ENCODE results near the gene CPED1. TPM values are rescaled to one million over a fixed set of nuclear protein-coding genes. Genes with fewer than 3 reads are reported as not detected.
A peak's percentile ranks its signal among the peaks of the same experiment; 100 is the strongest.

CPED1 gene
- total RNA-seq, 4 donors from 2014 or later, result 15.0 to 32.1 (median 21.8) TPM

GRCh38 chr7:120989257-120990220, 1.0 kb downstream of the CPED1 start:
- Histone ChIP-seq H3K36me3 (no peaks in the 10 kb centered on the region), H3K4me3 (peak overlapping the region; percentile 37 to 59 (median 52)), H3K9me3 (no peaks in the 10 kb centered on the region), H3K4me1 (peaks cover 0 to 45% (median 9%) of the 10 kb centered on the region in 4 donors), H3K27ac (peak overlapping the region; percentile 75 to 92 (median 79)), H3K27me3 (no peaks in the 10 kb centered on the region)
- 14 to 18% methylated on average over 15 of the region's 15 CpGs for WGBS, 2 donors
- DNase-seq (ENCODE audit: low spot score in 2 of 2), result peak in 1 of 2 donors; percentile 37
- TF ChIP-seq CTCF (IDR thresholded peaks at IDR 0.05) (no peak), POLR2A (IDR thresholded peaks at IDR 0.05) (peak in 1 of 2 donors; percentile 52), EP300 (IDR thresholded peaks at IDR 0.05) (peak in 1 of 2 donors; percentile 79)

GRCh38 chr7:120990468-120991118, 2.1 kb downstream of the CPED1 start:
- WGBS, 2 donors, result 50 to 63% methylated on average over 6 of the region's 6 CpGs
- Histone ChIP-seq H3K9me3 (no peaks in the 10 kb centered on the region), H3K27ac (peak overlapping the region; percentile 75 to 92 (median 79)), H3K36me3 (no peaks in the 10 kb centered on the region), H3K4me1 (peaks cover 0 to 49% (median 9%) of the 10 kb centered on the region in 4 donors), H3K4me3 (peak overlapping the region in 3 of 4 donors; percentile 19 to 59 (median 22)), H3K27me3 (no peaks in the 10 kb centered on the region)
- DNase-seq (ENCODE audit: low spot score in 2 of 2), result no peak
- no peak for TF ChIP-seq POLR2A (IDR thresholded peaks at IDR 0.05)
- no peak for TF ChIP-seq CTCF (IDR thresholded peaks at IDR 0.05)
- TF ChIP-seq EP300 (IDR thresholded peaks at IDR 0.05), result peak in 1 of 2 donors; percentile 25

GRCh38 chr7:120991161-120991560, 2.6 kb downstream of the CPED1 start:
- Histone ChIP-seq H3K27ac (peak overlapping the region in 2 of 4 donors; percentile 79 to 92), H3K4me3 (peak overlapping the region; percentile 3 to 59 (median 20))
- WGBS, 2 donors, result 40 to 43% methylated on average over 1 of the region's 1 CpG

GRCh38 chr7:120991581-120991980, 3.1 kb downstream of the CPED1 start:
- DNase-seq (ENCODE audit: low spot score in 2 of 2), result no peak
- 13 to 20% methylated on average over 2 of the region's 2 CpGs for WGBS, 2 donors
- H3K27ac ChIP-seq, result peak overlapping the region in 2 of 4 donors; percentile 79 to 92
- peaks cover 0 to 57% (median 13%) of the 10 kb centered on the region in 4 donors for H3K4me1 ChIP-seq
- H3K36me3 ChIP-seq, result no peaks in the 10 kb centered on the region
- no peaks in the 10 kb centered on the region for H3K9me3 ChIP-seq
- H3K27me3 ChIP-seq, result no peaks in the 10 kb centered on the region
- no peak for TF ChIP-seq EP300 (IDR thresholded peaks at IDR 0.05)
- no peak for TF ChIP-seq POLR2A (IDR thresholded peaks at IDR 0.05)
- TF ChIP-seq CTCF (IDR thresholded peaks at IDR 0.05), result no peak
- H3K4me3 ChIP-seq, result peak overlapping the region; percentile 3 to 59 (median 15)

More at GRCh38 chr7:120991161-120991560, 2.6 kb downstream of the CPED1 start:
- no peak for DNase-seq (ENCODE audit: low spot score in 2 of 2)
- Histone ChIP-seq H3K4me1 (peaks cover 0 to 53% (median 11%) of the 10 kb centered on the region in 4 donors), H3K27me3 (no peaks in the 10 kb centered on the region), H3K9me3 (no peaks in the 10 kb centered on the region), H3K36me3 (no peaks in the 10 kb centered on the region)
- no peak for TF ChIP-seq POLR2A (IDR thresholded peaks at IDR 0.05)
- TF ChIP-seq EP300 (IDR thresholded peaks at IDR 0.05), result no peak
- TF ChIP-seq CTCF (IDR thresholded peaks at IDR 0.05), result no peak

Measured in tibial nerve (tissue), 4 donors.